ENCODE measurements around the gene XYLT1.

DNA sequence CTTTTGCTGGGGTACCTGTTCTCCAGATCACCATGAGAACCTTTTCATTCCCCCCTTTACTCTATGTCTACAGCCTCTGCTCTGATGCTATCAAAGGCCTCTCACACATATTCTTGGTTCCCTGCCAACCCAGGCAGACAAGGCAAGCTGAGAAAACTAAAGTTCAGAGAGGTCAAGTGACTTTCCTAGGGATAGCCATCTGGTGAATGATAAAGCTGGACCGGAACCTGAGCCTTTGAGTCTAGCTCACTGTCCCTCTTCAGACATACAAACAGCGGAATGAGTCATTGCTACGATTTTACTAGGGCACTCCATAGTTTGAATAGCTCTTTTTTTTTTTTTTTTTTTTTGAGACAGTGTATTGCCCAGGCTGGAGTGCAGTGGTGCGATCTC lies 73.3 kb downstream of the XYLT1 start:
- TF ChIP-seq, protein P1, sequence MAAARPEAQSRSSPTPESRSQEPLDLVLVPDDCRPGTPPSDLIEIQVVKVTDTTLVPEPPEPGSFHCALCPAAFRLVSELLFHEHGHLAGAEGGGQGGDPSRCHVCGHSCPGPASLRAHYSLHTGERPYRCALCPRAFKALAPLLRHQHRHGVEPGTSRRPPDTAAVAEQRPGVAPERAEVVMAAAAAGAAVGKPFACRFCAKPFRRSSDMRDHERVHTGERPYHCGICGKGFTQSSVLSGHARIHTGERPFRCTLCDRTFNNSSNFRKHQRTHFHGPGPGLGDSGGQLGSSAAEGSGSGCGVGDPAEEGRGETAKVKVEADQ (CRISPR knock-in tag; IDR thresholded peaks at IDR 0.05; ENCODE audit: borderline replicate concordance): no peak
- TF ChIP-seq ZNF124 (CRISPR knock-in tag; IDR thresholded peaks at IDR 0.05): no peak
- no peak for TF ChIP-seq EP300 (IDR thresholded peaks at IDR 0.05; ENCODE audit: low read depth in 2 of 2, low read length in 2 of 2)
- TF ChIP-seq EP300 (CRISPR knock-in tag; IDR thresholded peaks at IDR 0.05; ENCODE audit: borderline replicate concordance): no peak
- TF ChIP-seq RERE (CRISPR knock-in tag; IDR thresholded peaks at IDR 0.05; ENCODE audit: low read depth): no peak
- no peak for TF ChIP-seq MXI1 (IDR thresholded peaks at IDR 0.05; ENCODE audit: borderline replicate concordance, low read depth, low read length)
- TF ChIP-seq ATF2 (CRISPR knock-in tag; IDR thresholded peaks at IDR 0.05): no peak
- TF ChIP-seq BRF2 (CRISPR knock-in tag; IDR thresholded peaks at IDR 0.05): no peak
- TF ChIP-seq SRF (IDR thresholded peaks at IDR 0.05; ENCODE audit: low read depth, low read length): no peak
- TF ChIP-seq, protein P2, sequence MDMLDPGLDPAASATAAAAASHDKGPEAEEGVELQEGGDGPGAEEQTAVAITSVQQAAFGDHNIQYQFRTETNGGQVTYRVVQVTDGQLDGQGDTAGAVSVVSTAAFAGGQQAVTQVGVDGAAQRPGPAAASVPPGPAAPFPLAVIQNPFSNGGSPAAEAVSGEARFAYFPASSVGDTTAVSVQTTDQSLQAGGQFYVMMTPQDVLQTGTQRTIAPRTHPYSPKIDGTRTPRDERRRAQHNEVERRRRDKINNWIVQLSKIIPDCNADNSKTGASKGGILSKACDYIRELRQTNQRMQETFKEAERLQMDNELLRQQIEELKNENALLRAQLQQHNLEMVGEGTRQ (IDR thresholded peaks at IDR 0.05; ENCODE audit: low read depth, low read length): no peak
- TF ChIP-seq, protein P2 (CRISPR knock-in tag; IDR thresholded peaks at IDR 0.05; ENCODE audit: borderline replicate concordance): no peak
- no peak for TF ChIP-seq ZHX1 (CRISPR knock-in tag; IDR thresholded peaks at IDR 0.05; ENCODE audit: low read depth)
- TF ChIP-seq ATF5 (CRISPR knock-in tag; IDR thresholded peaks at IDR 0.05; ENCODE audit: low read depth): no peak
- TF ChIP-seq CTCF (CRISPR knock-in tag; IDR thresholded peaks at IDR 0.05): no peak

Data from HepG2 (cell line).